Stimulated activated CD8-positive, alpha-beta memory T cell treated with anti-CD3 and anti-CD28 coated beads, Interleukin-12 subunit alpha, Interleukin-12 subunit beta, amount 100 ng/mL, for 24 hours (primary cell): ENCODE measurements around the gene CCDC192.
"Not testable (repeated sequence)": the region's sequence is repeated elsewhere in the genome, so short reads cannot be mapped to it uniquely, and the experiment has no call there.

Experiments used
- DNase-seq: peaks from one replicate; pipeline ENCODE4 v3.0.0-alpha.2; 2020; ENCODE audit errors: extremely low read depth

Gene CCDC192

GRCh38 chr5:127699416-127699815 is 3.8 kb upstream of the CCDC192 start:
- DNase-seq, result no peak

- DNase-seq, result no peak
These were observed 2.9 kb upstream of the CCDC192 start for GRCh38 chr5:127700237-127700766.

- no peak for DNase-seq
These were observed 757 bp upstream of the CCDC192 start for GRCh38 chr5:127702434-127702833.

- no peak for DNase-seq
These were observed 2.1 kb downstream of the CCDC192 start for GRCh38 chr5:127705120-127705892.

GRCh38 chr5:127706691-127707090 is 3.5 kb downstream of the CCDC192 start:
- no peak for DNase-seq

- DNase-seq, result no peak
These were observed 4.0 kb downstream of the CCDC192 start for GRCh38 chr5:127707209-127707608.

- DNase-seq, result not testable (repeated sequence)
These were observed 9.9 kb downstream of the CCDC192 start for GRCh38 chr5:127713083-127713482.

- DNase-seq, result no peak
These were observed 15.0 kb downstream of the CCDC192 start for GRCh38 chr5:127718181-127718580.

GRCh38 chr5:127723571-127723970 is 20.4 kb downstream of the CCDC192 start:
- no peak for DNase-seq

- DNase-seq, result no peak
These were observed 22.5 kb downstream of the CCDC192 start for GRCh38 chr5:127725673-127726072.

GRCh38 chr5:127732963-127733362 is 29.8 kb downstream of the CCDC192 start:
- no peak for DNase-seq

- DNase-seq, result not testable (repeated sequence)
These were observed 36.2 kb downstream of the CCDC192 start for GRCh38 chr5:127739348-127739747.

- no peak for DNase-seq
These were observed 36.7 kb downstream of the CCDC192 start for GRCh38 chr5:127739807-127740384.

GRCh38 chr5:127741412-127741811 is 38.2 kb downstream of the CCDC192 start:
- DNase-seq, result no peak

GRCh38 chr5:127744241-127744640 is 41.0 kb downstream of the CCDC192 start:
- DNase-seq, result no peak

GRCh38 chr5:127746756-127747155 is 43.6 kb downstream of the CCDC192 start:
- DNase-seq, result no peak

GRCh38 chr5:127752503-127753265 is 49.5 kb downstream of the CCDC192 start:
- not testable (repeated sequence) for DNase-seq

- DNase-seq, result no peak
These were observed 51.1 kb downstream of the CCDC192 start for GRCh38 chr5:127754259-127754658.

- no peak for DNase-seq
These were observed 51.5 kb downstream of the CCDC192 start for GRCh38 chr5:127754706-127755105.

GRCh38 chr5:127757576-127757975 is 54.4 kb downstream of the CCDC192 start:
- DNase-seq, result no peak

GRCh38 chr5:127758766-127759283 is 55.6 kb downstream of the CCDC192 start:
- DNase-seq, result no peak

- DNase-seq, result no peak
These were observed 58.7 kb downstream of the CCDC192 start for GRCh38 chr5:127761869-127762268.
